SU-DHL-6 (cell line): ENCODE results near the gene UPF3A.

Experiments used
- H2AFZ ChIP-seq: fragments of 200-600 bp; sonication (generic); 2 replicates; pipeline ENCODE4 v1.6.1; 2014; ENCODE audit warnings: low read depth, mild to moderate bottlenecking, moderate library complexity, mixed read lengths, antibody characterized with exemption, low read length; ENCODE audit not compliant: severe bottlenecking
- H3F3A ChIP-seq: fragments of 200-600 bp; shearing (Covaris generic); 2 replicates; pipeline ENCODE4 v1.6.0; 2016; ENCODE audit warnings: antibody characterized with exemption, mild to moderate bottlenecking; ENCODE audit not compliant: insufficient read depth
- H3K27ac ChIP-seq: fragments of 200-600 bp; sonication (generic); 2 replicates; pipeline ENCODE4 v1.5.1; 2016; ENCODE audit warnings: low read depth, mild to moderate bottlenecking, low read length, moderate library complexity, mixed read lengths
- H3K27me3 ChIP-seq: fragments of 200-600 bp; sonication (generic), shearing (Covaris generic); 2 replicates; pipeline ENCODE4 v1.6.0; 2014; ENCODE audit warnings: mild to moderate bottlenecking, low read length
- H3K36me3 ChIP-seq: fragments of 200-600 bp; sonication (generic); 2 replicates; pipeline ENCODE4 v1.6.1; 2014; ENCODE audit warnings: mild to moderate bottlenecking, low read length, mixed read lengths
- H3K4me2 ChIP-seq: fragments of 300-600, 200-600 bp; shearing (Covaris generic), sonication (generic); 2 replicates; pipeline ENCODE4 v1.6.0; 2014; ENCODE audit warnings: low read length, low read depth, mild to moderate bottlenecking; ENCODE audit not compliant: poor library complexity, severe bottlenecking
- H3K4me3 ChIP-seq: fragments of 200-600 bp; sonication (generic); 2 replicates; pipeline ENCODE4 v1.5.1; 2014; ENCODE audit warnings: antibody characterized with exemption, low read length, mild to moderate bottlenecking, mixed read lengths; ENCODE audit not compliant: insufficient read depth, poor library complexity, severe bottlenecking
- H3K79me2 ChIP-seq: fragments of 200-600 bp; sonication (generic); 2 replicates; pipeline ENCODE4 v1.6.1; 2014; ENCODE audit warnings: mild to moderate bottlenecking, low read length, moderate library complexity; ENCODE audit not compliant: insufficient read depth
- H3K9ac ChIP-seq: fragments of 200-600 bp; sonication (generic); 2 replicates; pipeline ENCODE4 v1.7.0; 2014; ENCODE audit warnings: mild to moderate bottlenecking, low read length
- H3K9me2 ChIP-seq: fragments of 200-600 bp; sonication (generic); replicated peaks from 2 replicates; pipeline ENCODE4 v1.6.1; 2014; ENCODE audit warnings: low read length; ENCODE audit not compliant: insufficient read depth
- H3K9me3 ChIP-seq: fragments of 200-600 bp; sonication (generic); 2 replicates; pipeline ENCODE4 v1.6.1; 2014; ENCODE audit warnings: low read length, mixed read lengths; ENCODE audit not compliant: insufficient read depth
- H4K20me1 ChIP-seq: fragments of 200-600 bp; sonication (generic); 2 replicates; pipeline ENCODE4 v1.6.1; 2014; ENCODE audit warnings: low read depth, mild to moderate bottlenecking, antibody characterized with exemption, low read length, moderate library complexity, mixed read lengths
- EZH2phosphoT487 ChIP-seq: fragments of 200-600 bp; sonication (generic), shearing (Covaris generic); conservative IDR thresholded peaks from 2 replicates; pipeline ENCODE4 v1.6.1; 2018; ENCODE audit warnings: mild to moderate bottlenecking, antibody characterized with exemption, low read length, moderate library complexity, mixed read lengths
- TF ChIP-seq, protein P1 (sequence below): fragments of 200-600 bp; sonication (generic); IDR thresholded peaks from one replicate; pipeline ENCODE4 v1.5.1; 2017; ENCODE audit warnings: antibody characterized with exemption, mild to moderate bottlenecking, low read length, moderate library complexity; ENCODE audit not compliant: insufficient read depth, poor library complexity, severe bottlenecking

Gene UPF3A

GRCh38 chr13:114272977-114273376 lies 8.4 kb upstream of the UPF3A start:
- TF ChIP-seq, protein P1, sequence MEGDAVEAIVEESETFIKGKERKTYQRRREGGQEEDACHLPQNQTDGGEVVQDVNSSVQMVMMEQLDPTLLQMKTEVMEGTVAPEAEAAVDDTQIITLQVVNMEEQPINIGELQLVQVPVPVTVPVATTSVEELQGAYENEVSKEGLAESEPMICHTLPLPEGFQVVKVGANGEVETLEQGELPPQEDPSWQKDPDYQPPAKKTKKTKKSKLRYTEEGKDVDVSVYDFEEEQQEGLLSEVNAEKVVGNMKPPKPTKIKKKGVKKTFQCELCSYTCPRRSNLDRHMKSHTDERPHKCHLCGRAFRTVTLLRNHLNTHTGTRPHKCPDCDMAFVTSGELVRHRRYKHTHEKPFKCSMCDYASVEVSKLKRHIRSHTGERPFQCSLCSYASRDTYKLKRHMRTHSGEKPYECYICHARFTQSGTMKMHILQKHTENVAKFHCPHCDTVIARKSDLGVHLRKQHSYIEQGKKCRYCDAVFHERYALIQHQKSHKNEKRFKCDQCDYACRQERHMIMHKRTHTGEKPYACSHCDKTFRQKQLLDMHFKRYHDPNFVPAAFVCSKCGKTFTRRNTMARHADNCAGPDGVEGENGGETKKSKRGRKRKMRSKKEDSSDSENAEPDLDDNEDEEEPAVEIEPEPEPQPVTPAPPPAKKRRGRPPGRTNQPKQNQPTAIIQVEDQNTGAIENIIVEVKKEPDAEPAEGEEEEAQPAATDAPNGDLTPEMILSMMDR = no peak
- no peak for TF ChIP-seq EZH2phosphoT487
- Histone ChIP-seq H3K79me2 (no peaks in the 10 kb centered on the region), H3F3A (no peaks in the 10 kb centered on the region; the same call in 1 of the 2 replicates), H3K9me2 (no peaks in the 10 kb centered on the region), H3K4me3 (no peak overlapping the region), H2AFZ (no peak overlapping the region), H3K9me3 (no peaks in the 10 kb centered on the region), H3K27me3 (no peaks in the 10 kb centered on the region), H3K27ac (no peak overlapping the region), H4K20me1 (no peaks in the 10 kb centered on the region), H3K4me2 (no peak overlapping the region), H3K9ac (no peak overlapping the region), H3K36me3 (peaks cover 11% of the 10 kb centered on the region; the same call in 1 of the 2 replicates)

DNA sequence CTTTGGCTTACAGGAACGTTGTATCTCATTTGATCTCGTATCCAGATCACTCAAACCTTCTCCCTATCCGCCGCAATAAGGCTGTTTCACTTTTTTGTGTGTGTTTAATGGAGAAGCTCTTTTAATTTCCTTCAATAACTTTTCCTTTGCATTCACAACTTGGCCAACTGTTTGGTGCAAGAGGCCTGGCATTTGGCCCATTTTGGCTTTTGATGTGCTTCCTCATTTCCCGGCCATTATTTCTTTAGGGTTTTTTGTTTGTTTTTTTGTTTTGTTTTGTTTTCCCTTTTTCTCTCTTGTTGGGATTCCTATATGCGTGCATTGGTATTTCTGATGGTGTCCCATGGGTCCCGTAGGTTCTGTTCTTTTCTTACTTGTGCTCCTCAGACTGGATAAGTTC lies 6.1 kb upstream of the UPF3A start:
- peaks cover 11% of the 10 kb centered on the region; the same call in 1 of the 2 replicates for H3K36me3 ChIP-seq

DNA sequence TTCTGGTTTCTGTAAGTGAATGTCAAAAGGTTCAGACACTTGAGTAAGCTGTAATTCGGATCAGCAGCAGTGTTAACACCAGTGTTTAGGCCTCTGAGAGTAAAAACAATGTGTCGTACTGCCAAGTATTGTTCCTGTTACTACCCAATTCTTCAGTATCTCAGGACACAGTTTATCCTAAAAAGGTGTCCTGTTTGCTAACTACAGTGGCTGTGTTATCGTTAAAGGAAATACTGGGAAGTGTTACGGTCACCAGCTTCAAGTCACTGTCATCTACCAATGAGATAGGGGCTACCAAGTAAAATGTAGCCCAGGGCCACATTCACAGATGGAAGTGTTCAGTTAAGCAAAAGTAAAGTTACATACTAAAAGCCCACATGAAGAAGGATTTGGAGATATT lies 2.3 kb upstream of the UPF3A start:
- Histone ChIP-seq H3K9me3 (no peaks in the 10 kb centered on the region), H3K27ac (peak overlapping the region; percentile 93), H3K4me2 (no peak overlapping the region), H3K9me2 (no peaks in the 10 kb centered on the region), H4K20me1 (no peaks in the 10 kb centered on the region), H3K27me3 (no peaks in the 10 kb centered on the region), H3K36me3 (no peaks in the 10 kb centered on the region), H3K79me2 (peaks cover 21% of the 10 kb centered on the region), H3K4me3 (no peak overlapping the region), H3K9ac (no peak overlapping the region), H2AFZ (no peak overlapping the region), H3F3A (peaks cover 36% of the 10 kb centered on the region)
- TF ChIP-seq EZH2phosphoT487 = no peak
- TF ChIP-seq, protein P1 = no peak

More for the DNA sequence above, 6.1 kb upstream of the UPF3A start:
- no peak overlapping the region for H3K4me3 ChIP-seq
- no peak overlapping the region for H3K27ac ChIP-seq
- no peak overlapping the region for H3K4me2 ChIP-seq
- H2AFZ ChIP-seq = no peak overlapping the region
- no peaks in the 10 kb centered on the region for H4K20me1 ChIP-seq
- H3K9ac ChIP-seq = no peak overlapping the region
- peaks cover 23% of the 10 kb centered on the region for H3F3A ChIP-seq
- no peaks in the 10 kb centered on the region for H3K9me3 ChIP-seq
- H3K9me2 ChIP-seq = no peaks in the 10 kb centered on the region
- no peaks in the 10 kb centered on the region for H3K27me3 ChIP-seq
- TF ChIP-seq, protein P1 = no peak
- no peak for TF ChIP-seq EZH2phosphoT487
- no peaks in the 10 kb centered on the region for H3K79me2 ChIP-seq
